ENCODE measurements around the gene GZF1.
A peak's percentile ranks its signal among the peaks of the same experiment; 100 is the strongest.

Gene GZF1

GRCh38 chr20:23387118-23387443, 25.1 kb downstream of the GZF1 start:
- H3K27me3 ChIP-seq (ENCODE audit: insufficient read depth, low read length, poor library complexity) = no peaks in the 10 kb centered on the region
- no CpG with 5 or more reads among the region's 3 CpGs for WGBS (ENCODE audit: extremely low coverage, insufficient coverage, low lambda C conversion rate)
- DNase-seq = no peak
- no peaks in the 10 kb centered on the region for H3K79me2 ChIP-seq (ENCODE audit: control insufficient read depth, insufficient read depth, low read length)
- no peaks in the 10 kb centered on the region for H3K4me1 ChIP-seq (ENCODE audit: control insufficient read depth, low read depth, low read length)
- H3K4me2 ChIP-seq (ENCODE audit: low read length) = no peak overlapping the region
- no peak overlapping the region for H3K9ac ChIP-seq (ENCODE audit: low read length)
- no peak overlapping the region for H3K23ac ChIP-seq (ENCODE audit: low read length)
- no peak overlapping the region for H3K4ac ChIP-seq (ENCODE audit: low read depth, low read length)
- H3K4me3 ChIP-seq (ENCODE audit: low read length) = no peak overlapping the region
- no peak overlapping the region for H3K18ac ChIP-seq (ENCODE audit: low read length)
- no peak overlapping the region for H2BK15ac ChIP-seq (replicated peaks; ENCODE audit: low read depth)
- peaks cover under 1% of the 10 kb centered on the region for H3K79me1 ChIP-seq (ENCODE audit: low read length)
- no peak overlapping the region for H2BK120ac ChIP-seq (ENCODE audit: low read depth, low read length)
- no peak overlapping the region for H3K56ac ChIP-seq (ENCODE audit: low read length)
- no peak overlapping the region for H4K5ac ChIP-seq (ENCODE audit: low read length)
- no peak overlapping the region for H4K8ac ChIP-seq (ENCODE audit: low read depth, low read length)
- H3K36me3 ChIP-seq (ENCODE audit: control insufficient read depth, insufficient read depth, low read length) = no peaks in the 10 kb centered on the region
- H2BK5ac ChIP-seq (ENCODE audit: low read length) = no peak overlapping the region
- H3K27ac ChIP-seq (ENCODE audit: low read depth, low read length) = no peak overlapping the region
- H2AK5ac ChIP-seq (ENCODE audit: low read length) = no peak overlapping the region

DNA sequence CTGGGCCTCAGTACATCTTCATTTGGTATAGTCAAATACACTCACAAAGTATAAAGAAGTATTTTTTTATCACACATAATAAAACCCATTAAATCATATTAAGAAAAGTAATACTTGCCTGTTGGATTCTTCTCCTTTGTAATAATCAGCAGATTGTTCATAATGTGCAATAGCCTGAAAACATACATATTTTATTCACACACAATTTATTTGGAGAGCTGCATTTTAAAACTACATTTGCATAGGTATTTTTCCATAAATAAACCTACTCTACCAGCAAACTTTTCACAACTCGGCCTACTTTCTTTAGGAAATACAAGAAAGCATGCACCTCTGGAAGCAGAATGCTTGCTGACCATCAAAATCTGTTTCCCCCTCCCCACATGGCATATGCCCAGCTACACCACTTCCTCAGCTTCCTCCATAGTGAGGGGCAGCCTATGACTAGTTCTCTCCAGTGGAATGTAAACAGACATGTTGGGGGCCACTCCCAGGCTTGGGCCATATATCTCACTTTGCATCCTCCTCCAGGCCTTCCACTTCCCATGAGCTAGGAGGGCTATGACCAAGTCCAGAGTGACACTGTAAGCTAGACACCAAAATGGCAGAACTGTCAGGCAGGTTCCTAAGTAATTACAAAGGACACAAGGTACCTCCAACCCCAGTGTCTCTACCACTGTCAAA, 28.3 kb downstream of the GZF1 start:
- H3K79me1 ChIP-seq (ENCODE audit: low read length) = no peaks in the 10 kb centered on the region
- WGBS (ENCODE audit: extremely low coverage, insufficient coverage, low lambda C conversion rate) = no CpG with 5 or more reads among the region's 1 CpG
- no peak overlapping the region for H3K9ac ChIP-seq (ENCODE audit: low read length)
- H4K8ac ChIP-seq (ENCODE audit: low read depth, low read length) = no peak overlapping the region
- H3K4me1 ChIP-seq (ENCODE audit: control insufficient read depth, low read depth, low read length) = no peaks in the 10 kb centered on the region
- no peak overlapping the region for H3K23ac ChIP-seq (ENCODE audit: low read length)
- no peak overlapping the region for H3K27ac ChIP-seq (ENCODE audit: low read depth, low read length)
- no peak overlapping the region for H3K4me2 ChIP-seq (ENCODE audit: low read length)
- H2BK120ac ChIP-seq (ENCODE audit: low read depth, low read length) = no peak overlapping the region
- H2BK15ac ChIP-seq (replicated peaks; ENCODE audit: low read depth) = no peak overlapping the region
- H3K27me3 ChIP-seq (ENCODE audit: insufficient read depth, low read length, poor library complexity) = no peaks in the 10 kb centered on the region
- H2AK5ac ChIP-seq (ENCODE audit: low read length) = no peak overlapping the region
- no peak overlapping the region for H3K18ac ChIP-seq (ENCODE audit: low read length)
- no peak overlapping the region for H3K4ac ChIP-seq (ENCODE audit: low read depth, low read length)
- no peak for DNase-seq
- H3K4me3 ChIP-seq (ENCODE audit: low read length) = no peak overlapping the region
- H4K5ac ChIP-seq (ENCODE audit: low read length) = no peak overlapping the region
- no peaks in the 10 kb centered on the region for H3K79me2 ChIP-seq (ENCODE audit: control insufficient read depth, insufficient read depth, low read length)
- no peak overlapping the region for H3K56ac ChIP-seq (ENCODE audit: low read length)
- no peak overlapping the region for H2BK5ac ChIP-seq (ENCODE audit: low read length)
- no peaks in the 10 kb centered on the region for H3K36me3 ChIP-seq (ENCODE audit: control insufficient read depth, insufficient read depth, low read length)

- no peak overlapping the region for H3K27ac ChIP-seq (ENCODE audit: low read depth, low read length)
- no peaks in the 10 kb centered on the region for H3K4me1 ChIP-seq (ENCODE audit: control insufficient read depth, low read depth, low read length)
- no peak overlapping the region for H3K4ac ChIP-seq (ENCODE audit: low read depth, low read length)
- no peaks in the 10 kb centered on the region for H3K79me2 ChIP-seq (ENCODE audit: control insufficient read depth, insufficient read depth, low read length)
- H3K9ac ChIP-seq (ENCODE audit: low read length) = no peak overlapping the region
- WGBS (ENCODE audit: extremely low coverage, insufficient coverage, low lambda C conversion rate) = no CpG with 5 or more reads among the region's 4 CpGs
- no peaks in the 10 kb centered on the region for H3K36me3 ChIP-seq (ENCODE audit: control insufficient read depth, insufficient read depth, low read length)
- no peak overlapping the region for H3K23ac ChIP-seq (ENCODE audit: low read length)
- no peak overlapping the region for H4K5ac ChIP-seq (ENCODE audit: low read length)
- H3K79me1 ChIP-seq (ENCODE audit: low read length) = peaks cover under 1% of the 10 kb centered on the region
- peak; percentile 5 for DNase-seq
- H4K8ac ChIP-seq (ENCODE audit: low read depth, low read length) = no peak overlapping the region
- no peak overlapping the region for H3K4me2 ChIP-seq (ENCODE audit: low read length)
- H2BK5ac ChIP-seq (ENCODE audit: low read length) = no peak overlapping the region
- no peak overlapping the region for H3K4me3 ChIP-seq (ENCODE audit: low read length)
- H3K27me3 ChIP-seq (ENCODE audit: insufficient read depth, low read length, poor library complexity) = no peaks in the 10 kb centered on the region
- H2BK120ac ChIP-seq (ENCODE audit: low read depth, low read length) = no peak overlapping the region
- no peak overlapping the region for H3K18ac ChIP-seq (ENCODE audit: low read length)
- no peak overlapping the region for H3K56ac ChIP-seq (ENCODE audit: low read length)
- no peak overlapping the region for H2AK5ac ChIP-seq (ENCODE audit: low read length)
- H2BK15ac ChIP-seq (replicated peaks; ENCODE audit: low read depth) = no peak overlapping the region
These were observed 29.8 kb downstream of the GZF1 start for GRCh38 chr20:23391707-23392310.

DNA sequence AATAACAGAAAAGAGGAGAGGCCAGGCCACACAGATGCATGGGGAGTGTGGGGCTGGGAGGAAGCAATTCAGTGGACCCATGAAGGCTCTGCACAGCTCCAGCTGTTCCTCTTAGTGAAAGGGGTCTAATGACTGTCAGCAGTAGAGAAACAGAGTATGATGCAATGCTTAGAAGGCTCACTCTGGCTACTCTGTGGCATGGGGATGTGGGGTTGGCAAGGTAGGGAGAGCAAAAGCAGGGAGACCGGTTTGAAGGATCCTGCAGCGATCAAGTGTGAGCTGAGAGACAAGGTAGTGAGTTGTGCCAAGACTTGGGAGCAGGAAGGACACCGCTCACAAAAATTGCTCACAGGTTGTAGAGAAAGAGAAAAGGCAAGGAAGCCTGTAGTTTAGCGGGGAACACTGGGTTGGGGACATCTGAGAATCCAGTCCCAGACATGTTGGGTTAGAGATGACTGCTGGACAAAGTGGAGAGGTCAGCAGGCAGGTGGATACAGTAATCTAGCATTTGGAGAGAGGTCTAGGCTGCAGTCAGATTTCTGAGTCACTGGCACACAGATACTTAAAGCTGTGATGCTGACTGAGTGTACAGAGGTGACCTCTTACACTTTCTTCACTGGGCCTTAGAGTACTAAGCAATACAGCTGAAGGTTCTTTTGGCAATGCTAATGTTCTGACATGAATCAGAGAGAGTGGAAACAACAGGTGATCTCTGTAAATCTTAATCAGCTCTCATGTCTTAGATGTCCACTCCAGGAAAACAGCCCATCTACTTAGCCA, 32.2 kb downstream of the GZF1 start:
- Histone ChIP-seq H3K79me2 (ENCODE audit: control insufficient read depth, insufficient read depth, low read length) (no peaks in the 10 kb centered on the region), H3K18ac (ENCODE audit: low read length) (no peak overlapping the region), H3K27me3 (ENCODE audit: insufficient read depth, low read length, poor library complexity) (no peaks in the 10 kb centered on the region), H3K4me1 (ENCODE audit: control insufficient read depth, low read depth, low read length) (no peaks in the 10 kb centered on the region), H2AK5ac (ENCODE audit: low read length) (no peak overlapping the region), H3K4me2 (ENCODE audit: low read length) (no peak overlapping the region), H2BK120ac (ENCODE audit: low read depth, low read length) (no peak overlapping the region), H3K27ac (ENCODE audit: low read depth, low read length) (no peak overlapping the region), H3K23ac (ENCODE audit: low read length) (no peak overlapping the region), H3K4ac (ENCODE audit: low read depth, low read length) (no peak overlapping the region), H2BK5ac (ENCODE audit: low read length) (no peak overlapping the region), H3K9ac (ENCODE audit: low read length) (no peak overlapping the region), H2BK15ac (replicated peaks; ENCODE audit: low read depth) (no peak overlapping the region), H4K5ac (ENCODE audit: low read length) (no peak overlapping the region), H3K56ac (ENCODE audit: low read length) (no peak overlapping the region), H4K8ac (ENCODE audit: low read depth, low read length) (no peak overlapping the region), H3K4me3 (ENCODE audit: low read length) (no peak overlapping the region), H3K79me1 (ENCODE audit: low read length) (peaks cover 2% of the 10 kb centered on the region), H3K36me3 (ENCODE audit: control insufficient read depth, insufficient read depth, low read length) (no peaks in the 10 kb centered on the region)
- no peak for DNase-seq
- no CpG with 5 or more reads among the region's 4 CpGs for WGBS (ENCODE audit: extremely low coverage, insufficient coverage, low lambda C conversion rate)

GRCh38 chr20:23396950-23397627, 35.1 kb downstream of the GZF1 start:
- Histone ChIP-seq H3K4ac (ENCODE audit: low read depth, low read length) (no peak overlapping the region), H3K79me1 (ENCODE audit: low read length) (peaks cover 2% of the 10 kb centered on the region), H3K36me3 (ENCODE audit: control insufficient read depth, insufficient read depth, low read length) (no peaks in the 10 kb centered on the region), H2BK5ac (ENCODE audit: low read length) (no peak overlapping the region), H3K4me1 (ENCODE audit: control insufficient read depth, low read depth, low read length) (no peaks in the 10 kb centered on the region), H4K5ac (ENCODE audit: low read length) (no peak overlapping the region), H3K4me2 (ENCODE audit: low read length) (no peak overlapping the region), H2BK15ac (replicated peaks; ENCODE audit: low read depth) (no peak overlapping the region), H2AK5ac (ENCODE audit: low read length) (no peak overlapping the region), H3K18ac (ENCODE audit: low read length) (no peak overlapping the region), H3K56ac (ENCODE audit: low read length) (no peak overlapping the region), H3K23ac (ENCODE audit: low read length) (no peak overlapping the region), H3K27me3 (ENCODE audit: insufficient read depth, low read length, poor library complexity) (no peaks in the 10 kb centered on the region), H3K27ac (ENCODE audit: low read depth, low read length) (no peak overlapping the region), H3K79me2 (ENCODE audit: control insufficient read depth, insufficient read depth, low read length) (no peaks in the 10 kb centered on the region), H3K4me3 (ENCODE audit: low read length) (no peak overlapping the region), H3K9ac (ENCODE audit: low read length) (no peak overlapping the region), H4K8ac (ENCODE audit: low read depth, low read length) (no peak overlapping the region), H2BK120ac (ENCODE audit: low read depth, low read length) (no peak overlapping the region)
- DNase-seq = no peak
- WGBS (ENCODE audit: extremely low coverage, insufficient coverage, low lambda C conversion rate) = no CpG with 5 or more reads among the region's 6 CpGs

All from mesendoderm (in vitro differentiated cells).